Astrocyte (in vitro differentiated cells and primary cell): Measurements from ENCODE around the gene DYRK1A. TPM values are rescaled to one million over a fixed set of nuclear protein-coding genes. Genes with fewer than 3 reads are reported as not detected.

Experiments
- DNase-seq: peaks from one replicate; pipeline ENCODE4 v3.0.0-alpha.2; 2010; ENCODE audit warnings: low read depth
- FAIRE-seq: peaks from 2 replicates; lab custom pipeline; 2011; peaks lifted over from hg19 to GRCh38; lab: Jason Lieb, UNC
- H2AFZ ChIP-seq: 2 replicates; pipeline ENCODE4 v1.6.0; 2012; ENCODE audit warnings: low read depth, low read length, inconsistent platforms
- H3K27ac ChIP-seq: 2 replicates; pipeline ENCODE4 v1.5.1; 2011; ENCODE audit warnings: low read depth, low read length, inconsistent platforms
- H3K27me3 ChIP-seq: 2 replicates; pipeline ENCODE4 v1.6.0; 2011; ENCODE audit warnings: low read length, inconsistent platforms; ENCODE audit not compliant: insufficient read depth
- H3K36me3 ChIP-seq: 2 replicates; pipeline ENCODE4 v1.5.1; 2011; ENCODE audit warnings: low read length, inconsistent platforms; ENCODE audit not compliant: insufficient read depth
- H3K4me1 ChIP-seq: 2 replicates; pipeline ENCODE4 v1.5.1; 2011; ENCODE audit warnings: low read length, inconsistent platforms; ENCODE audit not compliant: insufficient read depth
- H3K4me2 ChIP-seq: 2 replicates; pipeline ENCODE4 v1.6.0; 2012; ENCODE audit warnings: low read length, inconsistent platforms
- H3K4me3 ChIP-seq: 2 replicates; pipeline ENCODE4 v1.5.1; 2011; ENCODE audit warnings: low read depth, mild to moderate bottlenecking, low read length, inconsistent platforms; ENCODE audit not compliant: insufficient read depth
- H3K79me2 ChIP-seq: 2 replicates; pipeline ENCODE4 v1.6.0; 2012; ENCODE audit warnings: mild to moderate bottlenecking, low read length, inconsistent platforms; ENCODE audit not compliant: insufficient read depth
- H3K9ac ChIP-seq: 2 replicates; pipeline ENCODE4 v1.6.0; 2012; ENCODE audit warnings: mild to moderate bottlenecking, low read length, inconsistent platforms
- H3K9me3 ChIP-seq: 2 replicates; pipeline ENCODE4 v1.5.1; 2012; ENCODE audit warnings: low read depth, mild to moderate bottlenecking, low read length, inconsistent platforms; ENCODE audit not compliant: insufficient read depth
- H4K20me1 ChIP-seq: 2 replicates; pipeline ENCODE4 v1.6.0; 2012; ENCODE audit warnings: low read length, inconsistent platforms; ENCODE audit not compliant: insufficient read depth
- H3K27ac Mint-ChIP-seq: one replicate; pipeline ENCODE4 v1.8.0; 2021; ENCODE audit warnings: mild to moderate bottlenecking, mixed read lengths; ENCODE audit not compliant: unreplicated experiment
- H3K27me3 Mint-ChIP-seq: one replicate; pipeline ENCODE4 v1.8.0; 2021; ENCODE audit warnings: low read depth, mixed read lengths; ENCODE audit not compliant: unreplicated experiment
- H3K36me3 Mint-ChIP-seq: one replicate; pipeline ENCODE4 v1.8.0; 2021; ENCODE audit warnings: low read depth, mixed read lengths; ENCODE audit not compliant: unreplicated experiment
- H3K4me1 Mint-ChIP-seq: one replicate; pipeline ENCODE4 v1.8.0; 2021; ENCODE audit warnings: low read depth, mixed read lengths; ENCODE audit not compliant: unreplicated experiment
- H3K4me3 Mint-ChIP-seq: one replicate; pipeline ENCODE4 v1.8.0; 2021; ENCODE audit warnings: mild to moderate bottlenecking, moderate library complexity, mixed read lengths; ENCODE audit not compliant: unreplicated experiment
- H3K9me3 Mint-ChIP-seq: one replicate; pipeline ENCODE4 v1.8.0; 2021; ENCODE audit warnings: mild to moderate bottlenecking, mixed read lengths; ENCODE audit not compliant: unreplicated experiment
- CTCF ChIP-seq: IDR thresholded peaks from 2 replicates; pipeline ENCODE4 v1.5.1; 2011; ENCODE audit warnings: low read depth, mild to moderate bottlenecking, inconsistent platforms, low read length, moderate library complexity; ENCODE audit not compliant: insufficient read depth
- EZH2 ChIP-seq: IDR thresholded peaks from 2 replicates; pipeline ENCODE4 v1.6.1; 2012; ENCODE audit warnings: mild to moderate bottlenecking, low read length, inconsistent platforms; ENCODE audit not compliant: insufficient read depth
- total RNA-seq: library from RNA; stranded (reverse); gene quantifications from 2 replicates; pipeline ENCODE4 v1.2.1, GENCODE V29; 2021

Gene DYRK1A
- total RNA-seq, 1 donor from 2014 or later: 44.6 TPM

GRCh38 chr21:37393786-37394185 lies 27.2 kb downstream of the DYRK1A start:
- no peak overlapping the region for H3K27ac ChIP-seq
- H3K9ac ChIP-seq: no peak overlapping the region
- peaks cover 100% of the 10 kb centered on the region for H3K79me2 ChIP-seq
- Mint-ChIP-seq H3K27ac (no peak overlapping the region), H3K36me3 (peaks cover 4% of the 10 kb centered on the region), H3K27me3 (no peaks in the 10 kb centered on the region), H3K4me1 (peaks cover 11% of the 10 kb centered on the region), H3K9me3 (no peaks in the 10 kb centered on the region), H3K4me3 (no peak overlapping the region)
- FAIRE-seq (no peak), DNase-seq (no peak)
- no peak overlapping the region for H3K4me2 ChIP-seq
- H3K9me3 ChIP-seq: no peaks in the 10 kb centered on the region
- H2AFZ ChIP-seq: no peak overlapping the region
- no peaks in the 10 kb centered on the region for H3K36me3 ChIP-seq
- no peaks in the 10 kb centered on the region for H3K4me1 ChIP-seq
- no peak overlapping the region for H3K4me3 ChIP-seq
- TF ChIP-seq CTCF (no peak), EZH2 (no peak)
- H3K27me3 ChIP-seq: no peaks in the 10 kb centered on the region
- H4K20me1 ChIP-seq: peaks cover 92% of the 10 kb centered on the region

GRCh38 chr21:37395961-37396360 lies 29.4 kb downstream of the DYRK1A start:
- Histone ChIP-seq H3K27me3 (no peaks in the 10 kb centered on the region), H3K27ac (no peak overlapping the region), H3K79me2 (peaks cover 100% of the 10 kb centered on the region), H3K9ac (no peak overlapping the region), H3K4me3 (no peak overlapping the region), H3K4me1 (no peaks in the 10 kb centered on the region), H3K9me3 (no peaks in the 10 kb centered on the region), H2AFZ (no peak overlapping the region), H4K20me1 (peaks cover 95% of the 10 kb centered on the region), H3K36me3 (no peaks in the 10 kb centered on the region), H3K4me2 (no peak overlapping the region)
- H3K27ac Mint-ChIP-seq: no peak overlapping the region
- DNase-seq (no peak), FAIRE-seq (no peak)
- TF ChIP-seq CTCF: no peak
- TF ChIP-seq EZH2: no peak
- H3K4me1 Mint-ChIP-seq: peaks cover 15% of the 10 kb centered on the region
- H3K27me3 Mint-ChIP-seq: no peaks in the 10 kb centered on the region
- H3K36me3 Mint-ChIP-seq: peaks cover 1% of the 10 kb centered on the region
- H3K4me3 Mint-ChIP-seq: no peak overlapping the region
- no peaks in the 10 kb centered on the region for H3K9me3 Mint-ChIP-seq

GRCh38 chr21:37396855-37397254 lies 30.3 kb downstream of the DYRK1A start:
- FAIRE-seq (no peak), DNase-seq (no peak)
- Histone ChIP-seq H2AFZ (no peak overlapping the region), H3K4me1 (no peaks in the 10 kb centered on the region), H3K9me3 (no peaks in the 10 kb centered on the region), H3K9ac (no peak overlapping the region), H3K79me2 (peaks cover 100% of the 10 kb centered on the region), H3K27ac (no peak overlapping the region), H4K20me1 (peaks cover 95% of the 10 kb centered on the region), H3K36me3 (no peaks in the 10 kb centered on the region), H3K27me3 (no peaks in the 10 kb centered on the region), H3K4me2 (no peak overlapping the region), H3K4me3 (no peak overlapping the region)
- Mint-ChIP-seq H3K27ac (no peak overlapping the region), H3K36me3 (peaks cover 1% of the 10 kb centered on the region), H3K27me3 (no peaks in the 10 kb centered on the region), H3K4me1 (peaks cover 10% of the 10 kb centered on the region), H3K4me3 (no peak overlapping the region), H3K9me3 (peaks cover 1% of the 10 kb centered on the region)
- no peak for TF ChIP-seq EZH2
- TF ChIP-seq CTCF: no peak
